Endothelial cell of umbilical vein (primary cell): ENCODE data around the gene ECM2. TPM values are rescaled to one million over a fixed set of nuclear protein-coding genes. Genes with fewer than 3 reads are reported as not detected.

ENCODE experiments used
- BruUV-seq: library from RNA; stranded (reverse); fragments of 400-500 nt; replicated peaks from 2 replicates; lab custom pipeline; 2021; lab: Mats Ljungman, UMichigan
- CTCF ChIA-PET: fragments of 300-600, 350-600 bp; sonication (Branson Sonifier 250); formaldehyde crosslinking; loops from one replicate; lab custom pipeline; 2021; ENCODE audit warnings: antibody characterized with exemption, inconsistent platforms; lab: Charles Lee
- POLR2A ChIA-PET: fragments of 300-600, 350-600 bp; sonication (Branson Sonifier 250); formaldehyde crosslinking; loops from one replicate; lab custom pipeline; 2021; ENCODE audit warnings: antibody characterized with exemption, inconsistent platforms; lab: Charles Lee
- DNase-seq: peaks from one replicate; pipeline ENCODE4 v3.0.0-alpha.2; 2011; ENCODE audit warnings: low read depth, low spot score
- FAIRE-seq: peaks from 2 replicates; lab custom pipeline; 2011; peaks lifted over from hg19 to GRCh38; lab: Jason Lieb, UNC
- H2AFZ ChIP-seq: 2 replicates; pipeline ENCODE4 v1.6.0; 2012; ENCODE audit warnings: low read depth, low read length, control low read depth, inconsistent platforms
- H3K27ac ChIP-seq: 2 replicates; pipeline ENCODE4 v1.5.1; 2011; ENCODE audit warnings: low read depth, mild to moderate bottlenecking, control low read depth, low read length, moderate library complexity; ENCODE audit not compliant: insufficient read depth
- H3K27me3 ChIP-seq, 2 experiments: 2 replicates each; pipeline versions ENCODE4 v1.6.0 to v1.6.1; 2011; ENCODE audit warnings: low read length in 2 of 2, mixed read lengths in 1 of 2; ENCODE audit not compliant: control insufficient read depth in 2 of 2, insufficient read depth in 2 of 2
- H3K36me3 ChIP-seq, 2 experiments: 2 replicates in 1 of 2; 3 replicates in 1 of 2; pipeline ENCODE4 v1.5.1; 2011; ENCODE audit warnings: low read length in 2 of 2, mild to moderate bottlenecking in 1 of 2, moderate library complexity in 1 of 2; ENCODE audit not compliant: control insufficient read depth in 2 of 2, insufficient read depth in 2 of 2; ENCODE audit errors: extremely low read depth in 1 of 2
- H3K4me1 ChIP-seq: 3 replicates; pipeline ENCODE4 v1.5.1; 2011; ENCODE audit warnings: mild to moderate bottlenecking, low read length; ENCODE audit not compliant: control insufficient read depth, insufficient read depth; ENCODE audit errors: extremely low read depth
- H3K4me2 ChIP-seq: 2 replicates; pipeline ENCODE4 v1.6.1; 2011; ENCODE audit warnings: low read length, control low read depth, mixed read lengths; ENCODE audit not compliant: insufficient read depth
- H3K4me3 ChIP-seq, 3 experiments: fragments of 200-600 bp in 1 of 3; sonication (generic), shearing (Covaris generic) in 1 of 3; replicated peaks in 1 of 3; 2 replicates each; pipeline ENCODE4 v1.5.1; 2011 to 2016; ENCODE audit warnings: control low read depth in 3 of 3, low read length in 3 of 3, mild to moderate bottlenecking in 2 of 3, inconsistent platforms in 1 of 3, low read depth in 1 of 3, moderate library complexity in 1 of 3; ENCODE audit not compliant: insufficient read depth in 1 of 3
- H3K79me2 ChIP-seq: 2 replicates; pipeline ENCODE4 v1.6.0; 2012; ENCODE audit warnings: low read length, inconsistent platforms; ENCODE audit not compliant: control insufficient read depth, insufficient read depth
- H3K9ac ChIP-seq: replicated peaks from 2 replicates; pipeline ENCODE3; 2011; ENCODE audit warnings: low read length, control low read depth; ENCODE audit not compliant: insufficient read depth; ENCODE audit errors: extremely low read depth
- H3K9me1 ChIP-seq: replicated peaks from 3 replicates; pipeline ENCODE4 v1.6.0; 2011; ENCODE audit warnings: mild to moderate bottlenecking, low read length; ENCODE audit not compliant: control insufficient read depth, insufficient read depth; ENCODE audit errors: extremely low read depth
- H3K9me3 ChIP-seq: replicated peaks from 2 replicates; pipeline ENCODE4 v1.5.1; 2012; ENCODE audit warnings: low read length, inconsistent platforms; ENCODE audit not compliant: control insufficient read depth, insufficient read depth
- H4K20me1 ChIP-seq: replicated peaks from 2 replicates; pipeline ENCODE3; 2011; ENCODE audit warnings: mild to moderate bottlenecking, low read length; ENCODE audit not compliant: control insufficient read depth, insufficient read depth; ENCODE audit errors: extremely low read depth
- EZH2 ChIP-seq: IDR thresholded peaks from 2 replicates; pipeline ENCODE4 v1.6.1; 2012; ENCODE audit warnings: borderline replicate concordance, low read depth, mild to moderate bottlenecking, moderate library complexity, low read length, inconsistent platforms; ENCODE audit not compliant: severe bottlenecking
- FOS ChIP-seq: IDR thresholded peaks from 2 replicates; pipeline ENCODE4 v1.6.1; 2011; ENCODE audit warnings: mild to moderate bottlenecking, low read length, moderate library complexity, borderline replicate concordance; ENCODE audit not compliant: insufficient read depth
- GATA2 ChIP-seq: IDR thresholded peaks from 2 replicates; pipeline ENCODE4 v1.7.0; 2011; ENCODE audit warnings: low read depth, mild to moderate bottlenecking, moderate library complexity, mixed read lengths, low read length; ENCODE audit not compliant: insufficient read length, insufficient read depth
- JUN ChIP-seq: IDR thresholded peaks from 2 replicates; pipeline ENCODE4 v1.6.1; 2011; ENCODE audit warnings: borderline replicate concordance, low read depth; ENCODE audit not compliant: insufficient read length, insufficient read depth
- MYC ChIP-seq: IDR thresholded peaks from one replicate; pipeline ENCODE4 v1.6.1; 2011; ENCODE audit warnings: mild to moderate bottlenecking, low read depth, low read length
- POLR2A ChIP-seq: IDR thresholded peaks from 2 replicates; pipeline ENCODE4 v1.6.1; 2012; ENCODE audit warnings: low read depth, mild to moderate bottlenecking, control low read depth, low read length
- POLR2AphosphoS5 ChIP-seq: IDR thresholded peaks from 2 replicates; pipeline ENCODE4 v1.6.1; 2012; ENCODE audit warnings: low read depth, mild to moderate bottlenecking, control low read depth, low read length, moderate library complexity; ENCODE audit not compliant: insufficient read depth
- dilution Hi-C: fragments of 300-500 bp; cut with MboI; formaldehyde crosslinking; loops from one replicate; pipeline ENCODE4 v1.15.0; 2019; ENCODE audit warnings: low sequenced_read_pairs; ENCODE audit not compliant: extremely low pct_ligation_motif_present
- intact Hi-C: fragments of 100-400 bp; cut with micrococcal nuclease; formaldehyde crosslinking; loops from one replicate; pipeline ENCODE4 v1.10.0; 2022
- polyA plus RNA-seq, 4 experiments: library from polyadenylated mRNA; depleted of rRNA in 3 of 4; stranded (reverse) in 3 of 4; unstranded in 1 of 4; fragments of >200 nt; gene quantifications; 2 replicates each; pipeline versions ENCODE4 v1.2.1 to v1.2.3, GENCODE V29; 2011 to 2012; ENCODE audit warnings: missing spikeins in 1 of 4
- total RNA-seq: library from RNA; stranded (reverse); gene quantifications from 2 replicates; pipeline ENCODE4 v1.2.3, GENCODE V29; 2021
- TF ChIP-seq, protein P1 (sequence below): IDR thresholded peaks from 2 replicates; pipeline ENCODE4 v1.6.1; 2011; ENCODE audit not compliant: insufficient read depth, insufficient read length
- TF ChIP-seq, protein P2 (sequence below), 2 donors: IDR thresholded peaks; 1 replicate in 1 of 2; 2 replicates in 1 of 2; pipeline ENCODE4 v1.5.1; 2011; ENCODE audit warnings: low read length in 2 of 2, mild to moderate bottlenecking in 2 of 2, moderate library complexity in 2 of 2, control low read depth in 1 of 2, inconsistent platforms in 1 of 2, low read depth in 1 of 2; ENCODE audit not compliant: insufficient read depth in 1 of 2; ENCODE audit errors: extremely low read depth in 1 of 2

Gene ECM2
- total and polyA plus RNA-seq, 2 donors (not counting 3 experiments of a cell fraction or from before 2014, with no cell fraction given) = 0.03 TPM; not detected in 1

DNA sequence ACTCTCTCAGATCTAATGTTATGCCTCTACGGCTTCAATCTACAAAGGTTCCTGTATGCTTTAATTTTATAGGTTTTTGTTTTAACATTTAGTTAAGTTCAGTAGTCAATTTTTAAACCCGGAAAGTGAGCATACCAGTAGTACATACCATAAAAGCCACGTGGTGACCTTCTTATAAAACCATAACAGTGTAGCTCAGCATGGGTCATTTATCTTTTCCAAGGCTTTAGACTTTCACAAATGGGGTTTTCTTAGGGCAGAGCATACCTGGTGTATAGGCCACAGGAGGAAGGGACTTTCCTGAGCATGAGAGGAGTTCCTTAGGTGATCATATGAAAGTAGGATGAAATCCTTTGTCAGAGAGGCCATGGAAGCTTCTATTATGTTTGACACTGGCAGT, 23.2 kb downstream of the ECM2 start:
- CTCF ChIA-PET = interaction anchor here (2.0 kb wide), 1 partner anchor 10 kb away, joined by 7 read pairs; no protein-coding TSS in a partner anchor
- Histone ChIP-seq H3K4me1 (no peaks in the 10 kb centered on the region), H3K36me3 (no peaks in the 10 kb centered on the region), H3K27ac (no peak overlapping the region), H2AFZ (no peak overlapping the region), H3K4me3 (no peak overlapping the region), H3K9me3 (no peaks in the 10 kb centered on the region), H3K9me1 (no peaks in the 10 kb centered on the region), H3K9ac (no peak overlapping the region), H4K20me1 (no peaks in the 10 kb centered on the region), H3K79me2 (no peaks in the 10 kb centered on the region), H3K4me2 (no peak overlapping the region), H3K27me3 (no peaks in the 10 kb centered on the region)
- dilution Hi-C loops (no loop called here), intact Hi-C loops (no loop called here)
- TF ChIP-seq JUN (no peak), POLR2AphosphoS5 (no peak), EZH2 (no peak), GATA2 (no peak), FOS (no peak), MYC (no peak), POLR2A (no peak)
- TF ChIP-seq, protein P1, sequence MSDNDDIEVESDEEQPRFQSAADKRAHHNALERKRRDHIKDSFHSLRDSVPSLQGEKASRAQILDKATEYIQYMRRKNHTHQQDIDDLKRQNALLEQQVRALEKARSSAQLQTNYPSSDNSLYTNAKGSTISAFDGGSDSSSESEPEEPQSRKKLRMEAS = no peak
- TF ChIP-seq, protein P2, sequence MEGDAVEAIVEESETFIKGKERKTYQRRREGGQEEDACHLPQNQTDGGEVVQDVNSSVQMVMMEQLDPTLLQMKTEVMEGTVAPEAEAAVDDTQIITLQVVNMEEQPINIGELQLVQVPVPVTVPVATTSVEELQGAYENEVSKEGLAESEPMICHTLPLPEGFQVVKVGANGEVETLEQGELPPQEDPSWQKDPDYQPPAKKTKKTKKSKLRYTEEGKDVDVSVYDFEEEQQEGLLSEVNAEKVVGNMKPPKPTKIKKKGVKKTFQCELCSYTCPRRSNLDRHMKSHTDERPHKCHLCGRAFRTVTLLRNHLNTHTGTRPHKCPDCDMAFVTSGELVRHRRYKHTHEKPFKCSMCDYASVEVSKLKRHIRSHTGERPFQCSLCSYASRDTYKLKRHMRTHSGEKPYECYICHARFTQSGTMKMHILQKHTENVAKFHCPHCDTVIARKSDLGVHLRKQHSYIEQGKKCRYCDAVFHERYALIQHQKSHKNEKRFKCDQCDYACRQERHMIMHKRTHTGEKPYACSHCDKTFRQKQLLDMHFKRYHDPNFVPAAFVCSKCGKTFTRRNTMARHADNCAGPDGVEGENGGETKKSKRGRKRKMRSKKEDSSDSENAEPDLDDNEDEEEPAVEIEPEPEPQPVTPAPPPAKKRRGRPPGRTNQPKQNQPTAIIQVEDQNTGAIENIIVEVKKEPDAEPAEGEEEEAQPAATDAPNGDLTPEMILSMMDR (IDR thresholded peaks at IDR 0.05; ENCODE audit: extremely low read depth in 1 of 2, insufficient read depth in 1 of 2, low read depth in 1 of 2, low read length in 2 of 2) = no peak
- no TSS peak for BruUV-seq
- POLR2A ChIA-PET = no interaction called here
- FAIRE-seq (no peak), DNase-seq (no peak)
